Psoas muscle (tissue), 8 donors: ENCODE results near the gene PREX1. TPM values are rescaled to one million over a fixed set of nuclear protein-coding genes. Genes with fewer than 3 reads are reported as not detected.

ENCODE experiments used
- ATAC-seq, 4 donors: fragments of 200-7000 bp; cut with Tn5 transposase; one replicate each; pipeline ENCODE4 v1.9.1; 2020; ENCODE audit warnings: moderate library complexity in 3 of 4, mild to moderate bottlenecking in 2 of 4
- DNase-seq, 2 donors: peaks; one replicate each; pipeline ENCODE4 v3.0.0-alpha.2; 2020
- H3K27ac ChIP-seq: fragments of 200-600 bp; one replicate; pipeline ENCODE4 v1.8.0; 2022
- H3K27me3 ChIP-seq, 3 donors: fragments of 200-600 bp in 1 of 3; one replicate each; pipeline versions ENCODE4 v1.6.1 to v1.8.0; 2013 to 2022; ENCODE audit warnings: low read length in 2 of 3, mild to moderate bottlenecking in 2 of 3, moderate library complexity in 1 of 3; ENCODE audit not compliant: insufficient read depth in 3 of 3
- H3K36me3 ChIP-seq, 2 donors: fragments of 200-600 bp in 1 of 2; one replicate each; pipeline versions ENCODE4 v1.6.1 to v1.8.0; 2013 to 2022; ENCODE audit warnings: low read depth in 1 of 2, mild to moderate bottlenecking in 1 of 2, moderate library complexity in 1 of 2; ENCODE audit not compliant: insufficient read depth in 1 of 2
- H3K4me1 ChIP-seq: fragments of 200-600 bp; one replicate; pipeline ENCODE4 v1.8.0; 2022
- H3K4me3 ChIP-seq: fragments of 200-600 bp; one replicate; pipeline ENCODE4 v1.8.0; 2022; ENCODE audit warnings: mild to moderate bottlenecking
- H3K9me3 ChIP-seq: fragments of 200-600 bp; one replicate; pipeline ENCODE4 v1.8.0; 2022
- WGBS, 3 donors: extraction: QIAGEN DNeasy Blood & Tissue Kit; methylation state at CpG; one replicate each; pipeline versions ENCODE4 v1.1.6 to v1.1.7; 2013; 5-methylcytosine and 5-hydroxymethylcytosine counted together
- intact Hi-C, 2 donors: fragments of 100-400 bp; cut with DNase I; formaldehyde crosslinking; loops; one replicate each; pipeline versions ENCODE4 v1.11.0 to v1.14.2; 2022
- polyA plus RNA-seq, 3 donors: library from polyadenylated mRNA; stranded (reverse); fragments of 200-250 nt; gene quantifications; one replicate each; pipeline ENCODE4 v1.2.3, GENCODE V29; 2013
- total RNA-seq, 4 donors: library from RNA; stranded (reverse); fragmentation: NEBNext Ultra II Directional in 2 of 4; extraction: Animal tissue kit (Norgen Biotek cat#: 25700) in 2 of 4; gene quantifications; one replicate each; pipeline versions ENCODE4 v1.2.1 to v1.2.4, GENCODE V29; 2021 to 2023
- TF ChIP-seq, protein P1 (sequence below): fragments of 200-600 bp; IDR thresholded peaks from one replicate; pipeline ENCODE4 v1.8.0; 2022; ENCODE audit warnings: antibody characterized with exemption
- donor health status: healthy with polysubstance abuse.
- donor health status: DM: no; HTN: no; CAD: no; lungs with moderate emphysema.
- donor health status: Bipolar disorder and iron deficiency.
- donor health status: healthy.
- donor health status: DM: yes; HTN: yes; CAD: no.
- donor health status: DM: no; HTN: no; CAD: no.
- donor health status: DM: no; HTN: no; CAD: no.
- donor health status: DM: yes; HTN: yes; CAD: no.

The PREX1 gene
- total and polyA plus RNA-seq, 7 donors: 2.5 to 8.3 (median 5.3) TPM

DNA sequence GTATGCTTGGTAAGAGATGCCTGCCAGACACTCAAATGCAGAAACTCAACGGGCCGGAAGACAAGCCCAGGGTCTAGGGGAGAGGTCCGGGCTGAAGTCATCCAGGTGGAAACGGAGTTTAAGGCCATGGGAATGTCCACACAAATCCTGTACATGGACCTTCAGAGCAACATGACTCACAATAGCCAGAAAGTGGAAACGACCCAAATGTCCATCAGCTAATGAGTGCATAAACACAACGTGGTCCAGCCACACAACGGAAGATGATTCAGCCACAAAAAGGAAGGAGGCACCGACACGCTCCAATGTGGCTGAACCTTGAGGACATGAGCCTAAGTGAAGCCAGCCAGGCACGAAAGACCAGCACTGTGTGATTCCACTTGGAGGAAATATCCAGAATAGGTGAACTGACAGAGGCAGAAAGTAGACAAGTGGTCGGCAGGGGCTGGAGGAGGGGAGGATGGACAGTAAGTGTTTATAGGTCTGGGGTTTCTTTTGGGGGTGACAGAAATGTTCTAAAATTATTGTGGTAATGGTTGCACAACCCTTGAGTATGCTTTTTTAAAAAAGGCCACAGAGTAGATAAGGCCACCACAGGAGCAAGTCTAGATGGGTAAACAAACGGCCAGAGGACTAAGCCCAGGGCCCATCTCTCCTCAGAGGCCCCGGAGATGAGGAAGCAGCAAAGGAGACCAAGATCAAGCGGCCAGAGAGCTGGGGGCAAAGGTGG, 105.6 kb downstream of the PREX1 start:
- no peaks in the 10 kb centered on the region for H3K27me3 ChIP-seq
- DNase-seq: no peak
- WGBS, 3 donors: 71 to 78% (median 72%) methylated on average over 14 of the region's 14 CpGs
- H3K4me1 ChIP-seq: no peaks in the 10 kb centered on the region
- H3K4me3 ChIP-seq: no peak overlapping the region
- peak overlapping the region; percentile 6 for H3K27ac ChIP-seq
- TF ChIP-seq, protein P1, sequence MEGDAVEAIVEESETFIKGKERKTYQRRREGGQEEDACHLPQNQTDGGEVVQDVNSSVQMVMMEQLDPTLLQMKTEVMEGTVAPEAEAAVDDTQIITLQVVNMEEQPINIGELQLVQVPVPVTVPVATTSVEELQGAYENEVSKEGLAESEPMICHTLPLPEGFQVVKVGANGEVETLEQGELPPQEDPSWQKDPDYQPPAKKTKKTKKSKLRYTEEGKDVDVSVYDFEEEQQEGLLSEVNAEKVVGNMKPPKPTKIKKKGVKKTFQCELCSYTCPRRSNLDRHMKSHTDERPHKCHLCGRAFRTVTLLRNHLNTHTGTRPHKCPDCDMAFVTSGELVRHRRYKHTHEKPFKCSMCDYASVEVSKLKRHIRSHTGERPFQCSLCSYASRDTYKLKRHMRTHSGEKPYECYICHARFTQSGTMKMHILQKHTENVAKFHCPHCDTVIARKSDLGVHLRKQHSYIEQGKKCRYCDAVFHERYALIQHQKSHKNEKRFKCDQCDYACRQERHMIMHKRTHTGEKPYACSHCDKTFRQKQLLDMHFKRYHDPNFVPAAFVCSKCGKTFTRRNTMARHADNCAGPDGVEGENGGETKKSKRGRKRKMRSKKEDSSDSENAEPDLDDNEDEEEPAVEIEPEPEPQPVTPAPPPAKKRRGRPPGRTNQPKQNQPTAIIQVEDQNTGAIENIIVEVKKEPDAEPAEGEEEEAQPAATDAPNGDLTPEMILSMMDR: no peak
- peak in 3 of 4 donors; percentile 4 to 13 (median 12) for ATAC-seq
- no peaks in the 10 kb centered on the region for H3K9me3 ChIP-seq
- no peaks in the 10 kb centered on the region for H3K36me3 ChIP-seq
- intact Hi-C loops: no loop called here

DNA sequence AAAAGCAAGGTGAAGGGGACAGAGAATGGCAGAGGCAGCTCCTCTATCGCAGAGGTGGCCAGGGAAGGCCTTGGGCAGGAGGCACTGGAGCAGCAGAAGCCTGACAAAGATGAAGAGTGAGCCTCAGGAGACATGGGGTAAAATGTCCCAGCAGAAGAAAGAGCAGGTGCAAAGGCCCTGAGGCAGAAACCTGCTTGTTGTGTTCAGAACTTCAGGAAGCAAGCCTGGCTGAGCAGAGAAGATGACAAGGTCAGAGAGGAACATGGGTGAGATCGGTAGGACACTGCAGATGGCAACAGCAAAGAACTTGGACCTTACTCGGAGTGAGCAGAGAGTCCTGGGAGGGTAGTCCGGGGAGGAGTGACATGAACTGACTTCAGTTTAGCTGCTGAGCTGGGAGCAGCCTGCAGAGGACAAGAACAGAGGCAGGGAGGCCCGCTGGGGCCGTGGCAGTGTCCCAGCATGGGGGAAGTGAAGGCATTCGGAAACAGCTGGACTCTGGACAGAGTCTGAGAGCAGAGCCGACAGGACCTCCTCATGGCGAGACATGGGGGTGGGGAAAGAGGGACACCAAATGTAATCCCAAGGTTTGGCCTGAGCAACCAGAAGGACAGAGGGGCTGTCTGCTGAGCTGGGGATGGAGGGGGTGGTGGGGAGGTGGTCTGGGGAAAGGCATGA, 106.3 kb downstream of the PREX1 start:
- intact Hi-C loops: no loop called here
- no peak overlapping the region for H3K4me3 ChIP-seq
- DNase-seq (no peak), ATAC-seq (no peak)
- TF ChIP-seq, protein P1: no peak
- WGBS, 3 donors: 71 to 84% (median 72%) methylated on average over 9 of the region's 9 CpGs
- no peaks in the 10 kb centered on the region for H3K27me3 ChIP-seq
- no peak overlapping the region for H3K27ac ChIP-seq
- H3K36me3 ChIP-seq: no peaks in the 10 kb centered on the region
- H3K4me1 ChIP-seq: no peaks in the 10 kb centered on the region
- no peaks in the 10 kb centered on the region for H3K9me3 ChIP-seq

DNA sequence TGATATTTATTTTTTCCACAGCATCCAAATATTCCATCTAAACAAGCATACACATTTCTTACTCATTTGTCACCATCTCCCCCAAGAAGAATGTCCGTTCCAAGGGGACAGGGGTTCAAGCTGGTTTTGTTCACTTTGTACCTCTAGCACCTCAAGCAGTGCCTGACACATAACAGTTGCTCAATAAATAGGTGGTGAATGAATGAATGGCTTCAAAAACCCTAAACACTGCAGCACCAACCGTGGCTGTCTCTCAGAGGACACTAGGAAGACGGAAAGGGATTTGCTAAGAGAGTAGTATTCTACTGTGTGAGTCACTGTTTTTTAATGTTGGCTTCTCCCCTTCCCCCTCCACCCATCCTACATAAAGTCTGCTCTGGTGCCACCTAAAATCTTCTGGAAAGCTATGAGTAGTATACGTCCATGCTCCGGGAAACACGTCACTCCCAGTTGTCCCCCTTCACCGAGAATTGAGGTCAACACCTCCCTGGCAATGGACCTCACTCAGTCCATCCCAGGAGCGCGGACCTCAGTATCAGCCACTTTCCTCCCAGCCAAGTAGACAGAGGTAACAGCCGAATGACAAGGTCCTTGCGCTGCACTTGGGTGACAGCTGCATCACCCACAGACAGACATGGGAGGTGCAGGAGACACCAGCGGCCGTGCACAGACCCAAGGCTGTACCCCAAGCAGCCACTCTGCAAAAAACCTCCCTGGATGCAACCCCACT, 107.4 kb downstream of the PREX1 start:
- Histone ChIP-seq H3K36me3 (no peaks in the 10 kb centered on the region), H3K4me1 (no peaks in the 10 kb centered on the region), H3K27ac (no peak overlapping the region), H3K9me3 (no peaks in the 10 kb centered on the region), H3K4me3 (no peak overlapping the region), H3K27me3 (no peaks in the 10 kb centered on the region)
- ATAC-seq (peak in 2 of 4 donors; percentile 20 to 33), DNase-seq (no peak)
- intact Hi-C loops: no loop called here
- TF ChIP-seq, protein P1: no peak
- WGBS, 3 donors: 47 to 76% (median 61%) methylated on average over 13 of the region's 13 CpGs

GRCh38 chr20:48719598-48720255, 108.1 kb downstream of the PREX1 start:
- Histone ChIP-seq H3K4me3 (no peak overlapping the region), H3K9me3 (no peaks in the 10 kb centered on the region), H3K27me3 (no peaks in the 10 kb centered on the region), H3K36me3 (no peaks in the 10 kb centered on the region), H3K27ac (no peak overlapping the region), H3K4me1 (no peaks in the 10 kb centered on the region)
- intact Hi-C loops: no loop called here
- no peak for DNase-seq
- ATAC-seq: no peak
- 93 to 100% (median 97%) methylated on average over 4 of the region's 4 CpGs for WGBS, 3 donors
- TF ChIP-seq, protein P1: no peak
